Measurements from ENCODE around the gene PIK3C2G.

DNA sequence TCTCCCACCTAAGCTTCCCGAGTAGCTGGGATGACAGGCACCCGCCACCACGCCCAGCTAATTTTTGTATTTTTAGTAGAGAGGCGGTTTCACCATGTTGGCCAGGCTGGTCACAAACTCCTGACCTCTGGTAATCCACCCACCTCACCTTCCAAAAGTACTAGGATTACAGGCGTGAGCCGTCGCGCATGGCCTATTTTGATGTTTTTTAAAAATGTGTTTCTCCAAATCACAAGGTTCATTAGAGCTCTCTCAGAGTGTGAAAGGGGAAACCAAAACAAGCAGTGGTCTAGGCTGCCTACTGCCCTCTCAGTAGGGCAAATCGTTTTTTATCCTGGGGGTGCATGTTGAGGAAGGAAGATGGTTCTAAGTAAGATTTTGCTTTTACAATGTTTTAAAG lies 211.5 kb downstream of the PIK3C2G start:
- TF ChIP-seq, protein P1, sequence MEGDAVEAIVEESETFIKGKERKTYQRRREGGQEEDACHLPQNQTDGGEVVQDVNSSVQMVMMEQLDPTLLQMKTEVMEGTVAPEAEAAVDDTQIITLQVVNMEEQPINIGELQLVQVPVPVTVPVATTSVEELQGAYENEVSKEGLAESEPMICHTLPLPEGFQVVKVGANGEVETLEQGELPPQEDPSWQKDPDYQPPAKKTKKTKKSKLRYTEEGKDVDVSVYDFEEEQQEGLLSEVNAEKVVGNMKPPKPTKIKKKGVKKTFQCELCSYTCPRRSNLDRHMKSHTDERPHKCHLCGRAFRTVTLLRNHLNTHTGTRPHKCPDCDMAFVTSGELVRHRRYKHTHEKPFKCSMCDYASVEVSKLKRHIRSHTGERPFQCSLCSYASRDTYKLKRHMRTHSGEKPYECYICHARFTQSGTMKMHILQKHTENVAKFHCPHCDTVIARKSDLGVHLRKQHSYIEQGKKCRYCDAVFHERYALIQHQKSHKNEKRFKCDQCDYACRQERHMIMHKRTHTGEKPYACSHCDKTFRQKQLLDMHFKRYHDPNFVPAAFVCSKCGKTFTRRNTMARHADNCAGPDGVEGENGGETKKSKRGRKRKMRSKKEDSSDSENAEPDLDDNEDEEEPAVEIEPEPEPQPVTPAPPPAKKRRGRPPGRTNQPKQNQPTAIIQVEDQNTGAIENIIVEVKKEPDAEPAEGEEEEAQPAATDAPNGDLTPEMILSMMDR (IDR thresholded peaks at IDR 0.05): no peak
- no peak for TF ChIP-seq POLR2AphosphoS5 (IDR thresholded peaks at IDR 0.05; ENCODE audit: low read depth, low read length)
- no peak for TF ChIP-seq JUND (IDR thresholded peaks at IDR 0.05)
- TF ChIP-seq RFX5 (IDR thresholded peaks at IDR 0.05; ENCODE audit: low read length): no peak
- TF ChIP-seq CHD2 (IDR thresholded peaks at IDR 0.05; ENCODE audit: low read length, partially characterized antibody): no peak
- TF ChIP-seq RCOR1 (IDR thresholded peaks at IDR 0.05; ENCODE audit: low read length): no peak
- no peak for TF ChIP-seq RAD21 (IDR thresholded peaks at IDR 0.05; ENCODE audit: low read length)

All from SK-N-SH (cell line).